Neural progenitor cell (in vitro differentiated cells): ENCODE results near the gene RGS6.

Source experiments
- CTCF ChIP-seq: fragments of 200-600 bp; sonication (generic); IDR thresholded peaks from 2 replicates; pipeline ENCODE4 v1.5.1; 2017; ENCODE audit warnings: antibody characterized with exemption, mild to moderate bottlenecking
- EZH2phosphoT487 ChIP-seq: fragments of 200-600 bp; sonication (generic); IDR thresholded peaks from 2 replicates; pipeline ENCODE4 v1.6.1; 2017; ENCODE audit warnings: antibody characterized with exemption

- TF ChIP-seq CTCF (no peak), EZH2phosphoT487 (no peak)
Measured at GRCh38 chr14:72483311-72483710, 551.1 kb downstream of the RGS6 start.
